HCEC 1CT (cell line): Measurements from ENCODE around the gene PCA3.

ENCODE experiments used
- DNase-seq: peaks from one replicate; pipeline ENCODE4 v3.0.0-alpha.2; 2017

The PCA3 gene

GRCh38 chr9:76835571-76836283, 71.5 kb downstream of the PCA3 start:
- peak; percentile 95 for DNase-seq
